Medulla oblongata (tissue), 1 donor: Measurements from ENCODE around the gene NFAM1.

Experiments used
- DNase-seq: peaks from one replicate; pipeline ENCODE4 v3.0.0-alpha.2; 2015; ENCODE audit errors: extremely low spot score

Gene NFAM1

GRCh38 chr22:42416671-42417230 lies 15.5 kb downstream of the NFAM1 start:
- DNase-seq = no peak

DNA sequence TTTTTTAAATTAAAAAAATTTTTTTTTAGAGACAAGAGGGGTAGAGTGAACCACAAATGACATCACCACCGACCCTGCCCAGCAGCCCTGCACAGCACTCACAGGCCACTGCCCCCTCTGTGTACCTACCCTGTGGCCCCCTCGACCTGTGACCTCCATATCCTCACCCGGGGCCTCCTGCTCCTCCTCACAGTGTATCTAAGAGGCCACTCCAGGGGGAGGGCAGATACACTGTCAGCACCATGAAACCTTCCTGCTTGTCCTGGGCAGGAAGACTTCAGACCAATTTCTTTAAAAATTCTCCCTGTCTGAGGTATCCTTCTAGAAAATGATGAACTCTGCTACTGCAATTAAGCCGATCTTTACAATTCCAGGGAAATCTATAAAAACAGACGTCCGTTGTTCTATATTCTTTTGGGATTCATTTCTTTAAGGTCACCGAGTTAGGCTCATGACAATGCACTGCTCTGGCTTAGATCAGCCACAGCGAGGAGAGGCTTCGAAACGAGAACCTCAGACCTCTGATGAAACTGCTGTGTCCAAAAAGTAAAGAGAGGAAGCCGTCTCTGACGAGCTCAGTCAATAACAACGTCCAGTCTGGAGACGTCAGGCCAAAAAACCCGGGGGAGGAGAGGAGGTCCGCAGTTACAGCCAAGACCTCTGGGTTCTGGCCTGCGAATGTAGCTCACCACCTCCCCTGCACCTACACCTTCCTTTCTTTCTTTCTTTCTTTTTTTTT lies 17.5 kb downstream of the NFAM1 start:
- DNase-seq = no peak

DNA sequence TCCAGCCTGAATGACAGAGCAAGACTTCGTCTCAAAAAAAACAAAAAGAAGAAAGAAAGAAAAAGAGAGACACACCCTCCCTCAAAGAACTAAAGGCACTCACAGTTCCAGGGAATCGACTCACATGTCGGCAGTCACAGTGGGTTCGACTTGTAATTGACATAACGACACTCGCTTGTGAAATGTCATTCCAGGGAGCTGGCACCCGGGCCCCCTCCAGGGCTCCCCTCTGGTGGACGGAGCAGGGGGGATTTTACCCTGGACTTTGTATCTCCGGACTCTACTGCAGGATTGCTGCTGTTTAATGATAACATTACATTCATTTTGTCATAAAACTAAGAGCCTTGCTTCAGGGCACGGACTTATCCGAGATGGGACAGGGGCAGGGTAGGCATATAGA lies 18.2 kb downstream of the NFAM1 start:
- no peak for DNase-seq

DNA sequence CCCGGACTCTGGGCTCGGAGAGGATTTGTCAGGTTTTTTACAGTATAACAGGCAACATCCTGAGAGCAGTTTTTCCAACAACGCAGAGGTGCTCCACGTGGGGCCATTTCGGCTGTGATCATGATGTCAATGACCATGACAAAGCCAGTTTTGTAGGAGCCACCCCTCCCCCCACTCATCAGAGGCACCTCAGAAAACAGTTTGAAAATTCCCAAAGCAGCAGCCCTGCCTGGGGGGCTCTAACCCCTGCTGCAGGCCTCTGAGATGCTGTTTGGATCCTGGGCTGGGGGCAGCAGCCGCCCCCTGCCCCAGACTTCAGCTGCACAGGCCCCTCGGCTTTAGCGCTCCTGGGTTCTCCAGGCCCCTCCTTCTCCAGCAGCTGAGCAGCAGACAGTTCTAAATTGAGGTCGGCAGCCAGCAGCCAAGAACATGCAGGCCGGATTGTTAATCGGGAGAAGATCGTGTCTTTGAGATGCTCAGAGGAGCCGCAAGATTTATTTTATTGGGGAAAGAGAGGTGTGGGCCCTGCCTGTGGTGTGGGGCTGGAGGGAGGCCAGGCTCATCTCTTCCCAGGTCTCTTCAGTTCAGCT lies 19.4 kb downstream of the NFAM1 start:
- DNase-seq = no peak

- no peak for DNase-seq
Measured at GRCh38 chr22:42410708-42411107, 21.5 kb downstream of the NFAM1 start.

DNA sequence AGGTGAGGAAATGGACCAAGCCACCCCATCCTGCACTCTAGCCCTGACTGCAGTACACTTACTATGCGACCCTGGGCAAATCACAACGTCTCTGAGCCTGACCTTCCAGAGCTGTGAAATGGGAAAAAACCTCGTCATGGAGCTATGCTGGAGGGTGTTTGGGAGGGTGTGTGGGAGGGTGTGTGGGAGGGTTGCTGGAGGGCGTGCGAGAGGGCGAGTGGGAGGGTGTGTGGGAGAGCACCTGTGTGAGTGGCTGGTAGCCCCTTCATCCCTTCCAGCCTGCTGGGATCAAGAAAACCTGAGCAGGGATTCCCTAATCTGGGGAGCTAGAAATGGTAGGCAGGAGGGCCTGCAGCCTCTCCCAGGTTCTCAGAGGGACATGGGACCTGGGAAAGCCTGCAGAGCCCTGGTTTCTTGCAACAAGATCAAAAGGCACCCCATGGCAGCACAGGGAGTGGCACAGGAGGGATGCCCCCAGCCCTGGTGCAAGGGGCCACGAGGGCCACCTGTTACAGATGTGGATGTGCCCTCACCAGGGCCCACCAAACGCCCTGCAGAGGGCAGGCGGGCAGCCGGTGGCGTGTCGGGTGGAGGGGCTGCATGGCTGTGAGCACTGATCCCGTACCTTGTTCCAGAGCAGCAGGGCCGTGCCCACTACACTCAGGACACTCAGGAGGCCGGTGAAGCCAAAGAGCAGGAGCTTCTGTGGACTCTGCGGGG lies 23.2 kb downstream of the NFAM1 start:
- no peak for DNase-seq

GRCh38 chr22:42408276-42408675 lies 23.9 kb downstream of the NFAM1 start:
- DNase-seq = no peak

DNA sequence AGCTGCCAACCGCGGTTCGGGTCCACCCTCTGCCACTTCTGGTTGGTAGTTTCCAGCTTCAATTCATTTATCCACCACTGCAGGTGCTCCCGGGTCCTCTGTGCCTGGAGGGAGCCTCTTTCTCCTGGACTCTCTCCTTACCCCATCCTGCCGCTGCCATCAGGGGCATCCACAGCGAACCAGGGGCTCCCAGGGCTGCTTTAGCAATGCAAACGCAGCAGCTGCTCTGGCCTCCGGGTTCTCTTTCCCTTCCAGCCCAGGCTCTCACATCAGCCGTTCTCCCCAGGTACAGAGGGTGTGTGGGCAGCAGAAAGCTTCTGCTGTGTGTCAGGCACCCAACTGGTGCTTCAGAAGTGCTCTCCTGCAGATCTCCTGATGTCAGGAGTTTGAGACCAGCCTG lies 27.9 kb downstream of the NFAM1 start:
- DNase-seq = no peak

- DNase-seq = no peak
Measured at GRCh38 chr22:42401535-42402334, 30.5 kb downstream of the NFAM1 start.

GRCh38 chr22:42400811-42401534 lies 31.2 kb downstream of the NFAM1 start:
- DNase-seq = no peak

GRCh38 chr22:42399315-42400271 lies 32.6 kb downstream of the NFAM1 start:
- DNase-seq = peak; percentile 35

- DNase-seq = peak; percentile 73
Measured at GRCh38 chr22:42397332-42398249, 34.6 kb downstream of the NFAM1 start.

GRCh38 chr22:42396621-42397331 lies 35.4 kb downstream of the NFAM1 start:
- peak; percentile 62 for DNase-seq

- DNase-seq = no peak
Measured at GRCh38 chr22:42389143-42389542, 43.1 kb downstream of the NFAM1 start.

- no peak for DNase-seq
Measured at GRCh38 chr22:42388130-42388797, 43.9 kb downstream of the NFAM1 start.

- DNase-seq = no peak
Measured at GRCh38 chr22:42387631-42388030, 44.6 kb downstream of the NFAM1 start.

GRCh38 chr22:42385696-42386095 lies 46.5 kb downstream of the NFAM1 start:
- peak; percentile 69 for DNase-seq

GRCh38 chr22:42384506-42384905 lies 47.7 kb downstream of the NFAM1 start:
- no peak for DNase-seq
